Activated CD4-positive, CD25-positive, alpha-beta regulatory T cell treated with anti-CD3 and anti-CD28 coated beads, Interleukin-2, amount 50 U/mL, for 16 hours (primary cell): ENCODE data around the gene MAP3K21.

Source experiments
- DNase-seq: peaks from one replicate; pipeline ENCODE4 v3.0.0-alpha.2; 2020; ENCODE audit warnings: low read depth, low spot score

Gene MAP3K21

GRCh38 chr1:233359431-233359830, 31.9 kb downstream of the MAP3K21 start:
- no peak for DNase-seq

- no peak for DNase-seq
Measured at GRCh38 chr1:233359905-233360304, 32.4 kb downstream of the MAP3K21 start.

GRCh38 chr1:233360525-233361102, 33.1 kb downstream of the MAP3K21 start:
- no peak for DNase-seq

- no peak for DNase-seq
Measured at GRCh38 chr1:233361876-233362275, 34.4 kb downstream of the MAP3K21 start.

- no peak for DNase-seq
Measured at GRCh38 chr1:233362743-233363142, 35.2 kb downstream of the MAP3K21 start.

- no peak for DNase-seq
Measured at GRCh38 chr1:233364026-233364425, 36.5 kb downstream of the MAP3K21 start.

- DNase-seq: no peak
Measured at GRCh38 chr1:233364695-233365539, 37.4 kb downstream of the MAP3K21 start.

GRCh38 chr1:233366575-233366974, 39.1 kb downstream of the MAP3K21 start:
- DNase-seq: no peak

- no peak for DNase-seq
Measured at GRCh38 chr1:233367057-233367803, 39.7 kb downstream of the MAP3K21 start.

GRCh38 chr1:233368106-233368788, 40.7 kb downstream of the MAP3K21 start:
- no peak for DNase-seq

- DNase-seq: no peak
Measured at GRCh38 chr1:233368789-233369130, 41.2 kb downstream of the MAP3K21 start.

GRCh38 chr1:233372218-233373120, 44.9 kb downstream of the MAP3K21 start:
- DNase-seq: no peak

- DNase-seq: no peak
Measured at GRCh38 chr1:233373226-233373625, 45.7 kb downstream of the MAP3K21 start.

GRCh38 chr1:233375653-233376052, 48.1 kb downstream of the MAP3K21 start:
- no peak for DNase-seq

- no peak for DNase-seq
Measured at GRCh38 chr1:233376382-233377110, 49.0 kb downstream of the MAP3K21 start.

- no peak for DNase-seq
Measured at GRCh38 chr1:233379869-233380438, 52.4 kb downstream of the MAP3K21 start.

- no peak for DNase-seq
Measured at GRCh38 chr1:233381806-233382205, 54.3 kb downstream of the MAP3K21 start.

- no peak for DNase-seq
Measured at GRCh38 chr1:233383984-233384383, 56.5 kb downstream of the MAP3K21 start.

- DNase-seq: no peak
Measured at GRCh38 chr1:233386336-233386735, 58.8 kb downstream of the MAP3K21 start.

GRCh38 chr1:233387585-233387984, 60.1 kb downstream of the MAP3K21 start:
- DNase-seq: no peak
